Mesenchymal stem cell (in vitro differentiated cells and primary cell): Measurements from ENCODE around the gene ZNF837.

Experiments used
- DNase-seq: peaks from one replicate; pipeline ENCODE4 v3.0.0-alpha.2; 2013
- H2AFZ ChIP-seq: one replicate; pipeline ENCODE4 v1.6.1; 2013; ENCODE audit warnings: low read depth, mild to moderate bottlenecking, control low read depth, inconsistent platforms, low read length, moderate library complexity
- H2AK5ac ChIP-seq: 2 replicates; pipeline ENCODE4 v1.6.1; 2013; ENCODE audit warnings: low read length, moderate library complexity, mild to moderate bottlenecking, inconsistent platforms; ENCODE audit not compliant: severe bottlenecking
- H2BK120ac ChIP-seq: one replicate; pipeline ENCODE4 v1.6.1; 2013; ENCODE audit warnings: low read depth, mild to moderate bottlenecking, inconsistent platforms, low read length, moderate library complexity
- H2BK12ac ChIP-seq, 2 experiments: one replicate each; pipeline ENCODE4 v1.6.1; 2013; ENCODE audit warnings: inconsistent platforms in 2 of 2, low read length in 2 of 2, mild to moderate bottlenecking in 2 of 2, moderate library complexity in 2 of 2, control low read depth in 1 of 2
- H2BK15ac ChIP-seq: one replicate; pipeline ENCODE4 v1.6.1; 2013; ENCODE audit warnings: mild to moderate bottlenecking, low read depth, inconsistent platforms; ENCODE audit not compliant: poor library complexity, severe bottlenecking
- H2BK5ac ChIP-seq: 2 replicates; pipeline ENCODE4 v1.6.1; 2013; ENCODE audit warnings: low read depth, mild to moderate bottlenecking, low read length, control low read depth, inconsistent platforms; ENCODE audit not compliant: poor library complexity, severe bottlenecking
- H3K14ac ChIP-seq, 2 experiments: one replicate each; pipeline ENCODE4 v1.6.1; 2013; ENCODE audit warnings: inconsistent platforms in 2 of 2, low read length in 2 of 2, control low read depth in 1 of 2, mild to moderate bottlenecking in 1 of 2, moderate library complexity in 1 of 2
- H3K18ac ChIP-seq, 2 experiments: one replicate each; pipeline ENCODE4 v1.6.1; 2013; ENCODE audit warnings: inconsistent platforms in 2 of 2, low read length in 2 of 2, control low read depth in 1 of 2, low read depth in 1 of 2, mild to moderate bottlenecking in 1 of 2
- H3K23ac ChIP-seq, 2 experiments: one replicate each; pipeline ENCODE4 v1.6.1; 2013; ENCODE audit warnings: inconsistent platforms in 2 of 2, low read length in 2 of 2, mild to moderate bottlenecking in 2 of 2, moderate library complexity in 2 of 2, control low read depth in 1 of 2
- H3K27ac ChIP-seq: 2 replicates; pipeline ENCODE4 v1.5.1; 2013; ENCODE audit warnings: mild to moderate bottlenecking, moderate library complexity, low read length, control low read depth, inconsistent platforms; ENCODE audit not compliant: poor library complexity, severe bottlenecking
- H3K27me3 ChIP-seq, 2 experiments: 2 replicates each; pipeline versions ENCODE4 v1.6.1 to v1.7.0; 2013; ENCODE audit warnings: low read length in 2 of 2, mild to moderate bottlenecking in 2 of 2, moderate library complexity in 2 of 2, control low read depth in 1 of 2, inconsistent platforms in 1 of 2; ENCODE audit not compliant: control insufficient read depth in 1 of 2, insufficient read depth in 1 of 2
- H3K36me3 ChIP-seq, 2 experiments: 2 replicates each; pipeline versions ENCODE4 v1.6.1 to v1.7.0; 2013; ENCODE audit warnings: low read length in 2 of 2, control low read depth in 1 of 2, inconsistent platforms in 1 of 2, low read depth in 1 of 2, mild to moderate bottlenecking in 1 of 2; ENCODE audit not compliant: insufficient read depth in 2 of 2, control insufficient read depth in 1 of 2
- H3K4ac ChIP-seq, 2 experiments: one replicate each; pipeline ENCODE4 v1.6.1; 2013; ENCODE audit warnings: inconsistent platforms in 2 of 2, low read length in 2 of 2, mild to moderate bottlenecking in 2 of 2, moderate library complexity in 2 of 2, control low read depth in 1 of 2, low read depth in 1 of 2
- H3K4me1 ChIP-seq: 2 replicates; pipeline ENCODE4 v1.6.1; 2013; ENCODE audit warnings: low read depth, low read length, control low read depth; ENCODE audit not compliant: control insufficient read depth, insufficient read depth
- H3K4me2 ChIP-seq: 2 replicates; pipeline ENCODE4 v1.6.1; 2013; ENCODE audit warnings: low read length, mild to moderate bottlenecking, inconsistent platforms; ENCODE audit not compliant: poor library complexity, severe bottlenecking
- H3K4me3 ChIP-seq, 2 experiments: 2 replicates each; pipeline versions ENCODE4 v1.5.1 to v1.7.0; 2013; ENCODE audit warnings: low read length in 2 of 2, mild to moderate bottlenecking in 2 of 2, control low read depth in 1 of 2, low read depth in 1 of 2; ENCODE audit not compliant: insufficient read depth in 1 of 2
- H3K79me1 ChIP-seq: replicated peaks from 2 replicates; pipeline ENCODE4 v1.6.1; 2013; ENCODE audit warnings: mild to moderate bottlenecking, control low read depth, low read length, inconsistent platforms; ENCODE audit not compliant: poor library complexity, severe bottlenecking
- H3K9ac ChIP-seq: 2 replicates; pipeline ENCODE4 v1.7.0; 2013; ENCODE audit warnings: mild to moderate bottlenecking, low read length, moderate library complexity
- H3K9me3 ChIP-seq: 2 replicates; pipeline ENCODE4 v1.7.0; 2013; ENCODE audit warnings: mild to moderate bottlenecking, low read length; ENCODE audit not compliant: control insufficient read depth
- H4K8ac ChIP-seq: one replicate; pipeline ENCODE4 v1.6.1; 2013; ENCODE audit warnings: inconsistent platforms, mild to moderate bottlenecking, low read length, moderate library complexity
- H4K91ac ChIP-seq: one replicate; pipeline ENCODE4 v1.6.1; 2013; ENCODE audit warnings: mild to moderate bottlenecking, low read length, inconsistent platforms
- WGBS: methylation state at CpG from one replicate; pipeline ENCODE4 v1.1.7; 2013; ENCODE audit warnings: mixed read lengths; 5-methylcytosine and 5-hydroxymethylcytosine counted together

Gene ZNF837

GRCh38 chr19:58416604-58417003, 35.8 kb upstream of the ZNF837 start:
- H3K23ac ChIP-seq = no peak overlapping the region
- H3K4ac ChIP-seq = no peak overlapping the region
- H2BK120ac ChIP-seq = no peak overlapping the region
- H3K79me1 ChIP-seq = peaks cover 21% of the 10 kb centered on the region
- H4K8ac ChIP-seq = no peak overlapping the region
- no peak overlapping the region for H3K18ac ChIP-seq
- no peak overlapping the region for H3K27ac ChIP-seq
- peaks cover 23% of the 10 kb centered on the region for H3K9me3 ChIP-seq
- no peak overlapping the region for H3K4me2 ChIP-seq
- H3K4me1 ChIP-seq = no peaks in the 10 kb centered on the region
- H2BK5ac ChIP-seq = no peak overlapping the region
- H3K27me3 ChIP-seq = no peaks in the 10 kb centered on the region
- H3K36me3 ChIP-seq = peaks cover 49 to 53% of the 10 kb centered on the region in 2 experiments
- no peak for DNase-seq
- 97% methylated on average over 5 of the region's 5 CpGs for WGBS
- H3K14ac ChIP-seq = no peak overlapping the region
- H2BK12ac ChIP-seq = no peak overlapping the region
- H2AFZ ChIP-seq = no peak overlapping the region
- H2BK15ac ChIP-seq = no peak overlapping the region
- H3K9ac ChIP-seq = no peak overlapping the region
- no peak overlapping the region for H4K91ac ChIP-seq
- no peak overlapping the region for H3K4me3 ChIP-seq
- H2AK5ac ChIP-seq = no peak overlapping the region

- no peak overlapping the region for H3K27ac ChIP-seq
- peak overlapping the region; percentile 66 to 89 for H3K4ac ChIP-seq
- peaks cover 30% of the 10 kb centered on the region for H3K79me1 ChIP-seq
- DNase-seq = peak; percentile 49
- peak overlapping the region in 1 of 2 experiments; percentile 98 for H3K14ac ChIP-seq
- no peak overlapping the region for H2BK12ac ChIP-seq
- H3K36me3 ChIP-seq = peaks cover 0 to 3% of the 10 kb centered on the region in 2 experiments
- H2AFZ ChIP-seq = peak overlapping the region; percentile 98
- H3K9me3 ChIP-seq = no peaks in the 10 kb centered on the region
- H2BK5ac ChIP-seq = no peak overlapping the region
- peak overlapping the region; percentile 95 for H4K8ac ChIP-seq
- peak overlapping the region; percentile 91 for H3K4me2 ChIP-seq
- H3K27me3 ChIP-seq = no peaks in the 10 kb centered on the region
- peak overlapping the region; percentile 88 to 97 for H3K18ac ChIP-seq
- H2AK5ac ChIP-seq = no peak overlapping the region
- WGBS = 3% methylated on average over 33 of the region's 34 CpGs
- H4K91ac ChIP-seq = peak overlapping the region; percentile 68
- peak overlapping the region; percentile 57 for H2BK15ac ChIP-seq
- peak overlapping the region in 1 of 2 experiments; percentile 98 for H3K23ac ChIP-seq
- peak overlapping the region; percentile 98 for H3K9ac ChIP-seq
- peaks cover 21% of the 10 kb centered on the region for H3K4me1 ChIP-seq
- peak overlapping the region; percentile 98 to 99 for H3K4me3 ChIP-seq
- no peak overlapping the region for H2BK120ac ChIP-seq
Measured at GRCh38 chr19:58409010-58409790, 28.4 kb upstream of the ZNF837 start.

DNA sequence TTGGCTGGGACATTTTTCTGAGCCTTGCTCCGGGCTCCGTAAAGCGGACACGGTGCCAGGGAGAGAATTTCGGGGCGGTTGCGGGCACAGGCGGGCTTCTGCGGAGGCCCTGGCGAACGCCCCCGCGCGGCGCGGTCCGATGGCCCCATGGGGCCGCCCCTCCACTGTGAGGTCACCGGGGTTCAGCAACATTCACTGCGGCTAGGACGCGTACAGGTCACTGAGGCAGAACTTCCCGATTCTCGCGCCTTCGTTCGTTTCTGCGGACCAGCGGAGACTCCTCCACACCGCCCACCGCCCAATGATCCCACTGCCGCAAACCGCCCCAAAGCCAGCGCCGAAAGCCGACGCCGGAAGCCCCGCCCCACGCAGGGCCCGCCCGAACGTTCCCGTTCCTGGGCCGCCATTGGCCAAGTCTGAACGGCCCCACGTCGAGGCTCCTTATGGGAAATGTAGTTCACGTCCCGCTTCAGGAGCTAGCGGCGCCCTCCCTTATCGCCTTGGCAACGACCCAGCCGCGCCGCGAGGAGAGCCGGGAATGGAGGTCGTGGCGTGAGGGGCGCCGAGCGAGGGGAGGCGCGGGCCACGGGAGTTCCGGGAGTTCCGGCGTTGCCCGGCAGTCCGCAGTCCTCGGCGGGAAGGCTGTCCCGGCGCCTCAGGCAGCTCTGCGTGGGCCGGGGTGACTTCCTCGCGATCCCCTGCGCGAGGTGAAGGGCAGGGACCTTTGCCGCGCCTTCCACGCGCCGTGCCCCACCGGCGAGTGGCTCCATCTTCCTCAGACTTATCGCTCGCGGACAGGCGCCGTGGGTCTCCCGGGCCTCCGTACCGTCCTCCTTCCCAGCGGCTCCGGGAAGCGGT, 27.6 kb upstream of the ZNF837 start, which contains the start of gene ZNF584:
Gene ZNF584, plus strand, starts transcription at position 498 of the 858 bp plus-strand sequence. CDS start 499 bp downstream, outside the sequence.
- peak within 1 kb of the TSS; percentile 98 for H3K9ac ChIP-seq
- peaks cover 0 to 3% of the 10 kb centered on the region in 2 experiments for H3K36me3 ChIP-seq
- under 1% methylated on average over 89 of the region's 100 CpGs for WGBS
- peak within 1 kb of the TSS; percentile 95 to 98 for H3K18ac ChIP-seq
- peak within 1 kb of the TSS; percentile 57 for H2BK5ac ChIP-seq
- H3K4ac ChIP-seq = peak within 1 kb of the TSS; percentile 76 to 99
- H3K27me3 ChIP-seq = no peaks in the 10 kb centered on the region
- peaks cover 21% of the 10 kb centered on the region for H3K4me1 ChIP-seq
- DNase-seq = peak; percentile 95
- H3K4me3 ChIP-seq = peak within 1 kb of the TSS; percentile 98 to 99
- H3K4me2 ChIP-seq = peak within 1 kb of the TSS; percentile 98
- H2BK15ac ChIP-seq = peak within 1 kb of the TSS; percentile 94
- peak within 1 kb of the TSS; percentile 95 for H4K8ac ChIP-seq
- H3K23ac ChIP-seq = peak within 1 kb of the TSS; percentile 92 to 98
- peak within 1 kb of the TSS; percentile 73 for H2BK120ac ChIP-seq
- H3K9me3 ChIP-seq = no peaks in the 10 kb centered on the region
- peak within 1 kb of the TSS; percentile 14 for H2AK5ac ChIP-seq
- H2AFZ ChIP-seq = peak within 1 kb of the TSS; percentile 98
- peak within 1 kb of the TSS; percentile 72 for H3K27ac ChIP-seq
- H4K91ac ChIP-seq = peak within 1 kb of the TSS; percentile 92
- peaks cover 30% of the 10 kb centered on the region for H3K79me1 ChIP-seq
- peak within 1 kb of the TSS; percentile 54 to 78 for H2BK12ac ChIP-seq
- peak within 1 kb of the TSS in 1 of 2 experiments; percentile 100 for H3K14ac ChIP-seq
